Measurements from ENCODE around the gene CHCHD4. TPM values are rescaled to one million over a fixed set of nuclear protein-coding genes. Genes with fewer than 3 reads are reported as not detected.
A peak's percentile ranks its signal among the peaks of the same experiment; 100 is the strongest.

Gene CHCHD4
- total RNA-seq, 6 experiments from 2014 or later: 9.4 to 12.0 (median 10.1) TPM

DNA sequence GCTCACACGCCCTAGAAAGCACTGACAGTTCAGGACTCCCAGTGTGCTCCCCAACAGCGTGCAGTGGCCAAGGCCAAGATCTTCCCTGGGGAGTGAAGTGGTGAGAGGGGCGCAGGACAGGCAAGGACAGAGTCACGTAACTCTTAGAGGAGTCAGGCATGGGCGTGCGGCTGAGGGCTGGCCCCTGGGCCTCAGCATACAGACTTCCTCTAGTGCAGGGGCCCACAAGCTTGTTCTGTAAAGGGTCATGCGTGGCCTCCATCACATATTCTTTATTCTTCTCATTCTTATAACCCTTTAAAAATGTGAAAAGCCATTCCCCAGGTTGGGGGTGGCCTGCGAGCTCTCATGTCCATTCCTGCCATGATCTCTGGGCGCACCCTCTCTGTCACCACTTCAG lies 25.4 kb upstream of the CHCHD4 start:
- TF ChIP-seq CTCF (IDR thresholded peaks at IDR 0.05): no peak
- Mint-ChIP-seq H3K4me1 (ENCODE audit: low read depth) (peaks cover 36% of the 10 kb centered on the region), H3K4me3 (no peak overlapping the region), H3K27me3 (ENCODE audit: insufficient read depth) (peaks cover 5% of the 10 kb centered on the region), H3K36me3 (ENCODE audit: low read depth) (peaks cover 34% of the 10 kb centered on the region), H3K27ac (peak overlapping the region; percentile 85), H3K9me3 (no peaks in the 10 kb centered on the region)
- no peak for DNase-seq

- H3K4me1 Mint-ChIP-seq (ENCODE audit: low read depth): peaks cover 53% of the 10 kb centered on the region
- peaks cover 30% of the 10 kb centered on the region for H3K36me3 Mint-ChIP-seq (ENCODE audit: low read depth)
- TF ChIP-seq CTCF (IDR thresholded peaks at IDR 0.05): peak; percentile 34
- no peaks in the 10 kb centered on the region for H3K9me3 Mint-ChIP-seq
- no peak overlapping the region for H3K4me3 Mint-ChIP-seq
- H3K27ac Mint-ChIP-seq: peak overlapping the region; percentile 70
- DNase-seq: no peak
- H3K27me3 Mint-ChIP-seq (ENCODE audit: insufficient read depth): peaks cover 5% of the 10 kb centered on the region
These were observed 23.6 kb upstream of the CHCHD4 start for GRCh38 chr3:14148041-14148985.

- Mint-ChIP-seq H3K27me3 (ENCODE audit: insufficient read depth) (peaks cover 5% of the 10 kb centered on the region), H3K4me1 (ENCODE audit: low read depth) (peaks cover 60% of the 10 kb centered on the region), H3K36me3 (ENCODE audit: low read depth) (peaks cover 30% of the 10 kb centered on the region), H3K9me3 (no peaks in the 10 kb centered on the region), H3K4me3 (no peak overlapping the region), H3K27ac (peak overlapping the region; percentile 70)
- DNase-seq: no peak
- no peak for TF ChIP-seq CTCF (IDR thresholded peaks at IDR 0.05)
These were observed 22.9 kb upstream of the CHCHD4 start for GRCh38 chr3:14147617-14148016.

DNA sequence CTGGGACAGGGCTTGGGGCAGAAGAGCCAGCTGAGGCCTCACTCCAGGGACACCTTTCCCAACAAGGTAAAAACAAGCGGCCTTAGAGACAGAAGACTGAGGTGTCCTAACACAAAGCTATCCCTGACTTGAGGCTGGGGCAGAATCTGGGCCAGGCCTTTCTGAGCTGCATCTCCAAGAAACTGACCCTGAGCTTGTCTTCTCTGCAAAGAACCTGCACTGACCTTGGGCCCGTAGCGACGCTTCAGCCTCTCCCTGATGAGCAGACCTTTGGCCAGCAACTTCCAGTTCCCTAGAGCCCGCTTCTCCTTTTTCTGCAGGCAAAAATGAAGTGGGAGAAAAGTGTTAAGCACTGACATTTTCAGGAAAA lies 22.4 kb upstream of the CHCHD4 start:
- H3K36me3 Mint-ChIP-seq (ENCODE audit: low read depth): peaks cover 31% of the 10 kb centered on the region
- TF ChIP-seq CTCF (IDR thresholded peaks at IDR 0.05): no peak
- no peak for DNase-seq
- peaks cover 66% of the 10 kb centered on the region for H3K4me1 Mint-ChIP-seq (ENCODE audit: low read depth)
- no peak overlapping the region for H3K4me3 Mint-ChIP-seq
- H3K9me3 Mint-ChIP-seq: no peaks in the 10 kb centered on the region
- H3K27me3 Mint-ChIP-seq (ENCODE audit: insufficient read depth): peaks cover 4% of the 10 kb centered on the region
- peak overlapping the region; percentile 99 for H3K27ac Mint-ChIP-seq

DNA sequence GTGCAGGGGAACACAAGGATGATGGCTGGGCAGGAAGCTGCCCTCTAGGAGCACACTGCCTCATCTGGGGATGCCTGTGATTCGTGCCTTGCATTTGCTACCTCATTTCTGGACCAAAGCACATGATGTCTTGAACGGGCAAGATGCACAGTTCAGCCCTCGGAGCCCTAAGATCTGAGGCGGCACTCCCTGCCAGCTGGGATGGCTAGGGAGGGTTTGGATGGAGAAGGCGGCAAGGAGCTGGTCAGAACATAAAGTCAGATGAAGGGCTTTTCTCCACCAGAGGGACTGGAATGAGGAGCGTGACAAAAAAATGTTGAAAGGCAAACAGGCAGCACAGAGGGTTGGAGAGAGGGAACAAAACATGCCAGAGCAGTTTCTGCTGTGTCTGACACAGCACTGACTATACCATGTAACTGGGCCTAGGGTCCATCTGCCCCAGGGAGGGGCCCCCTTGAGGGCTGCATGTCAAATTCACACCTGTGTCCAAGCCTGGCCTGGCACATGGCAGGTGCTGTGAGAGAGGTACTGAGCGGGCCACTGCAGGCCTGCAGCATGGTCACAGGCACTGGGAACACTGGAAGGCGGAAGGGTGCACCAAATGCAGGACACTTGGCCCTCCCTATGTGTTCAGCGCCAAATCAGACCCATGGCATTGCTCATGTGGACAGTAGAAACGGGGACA lies 21.9 kb upstream of the CHCHD4 start:
- H3K4me3 Mint-ChIP-seq: no peak overlapping the region
- no peaks in the 10 kb centered on the region for H3K9me3 Mint-ChIP-seq
- peaks cover 71% of the 10 kb centered on the region for H3K4me1 Mint-ChIP-seq (ENCODE audit: low read depth)
- TF ChIP-seq CTCF (IDR thresholded peaks at IDR 0.05): peak; percentile 25; the same call in 1 of the 2 replicates
- H3K36me3 Mint-ChIP-seq (ENCODE audit: low read depth): peaks cover 36% of the 10 kb centered on the region
- peak overlapping the region; percentile 99 for H3K27ac Mint-ChIP-seq
- H3K27me3 Mint-ChIP-seq (ENCODE audit: insufficient read depth): peaks cover 6% of the 10 kb centered on the region
- no peak for DNase-seq
